Measurements from ENCODE around the gene BTAF1.
"Not testable (repeated sequence)": the region's sequence is repeated elsewhere in the genome, so short reads cannot be mapped to it uniquely, and the experiment has no call there.

The BTAF1 gene

GRCh38 chr10:92024700-92025099 lies 101.1 kb downstream of the BTAF1 start:
- peaks cover 88% of the 10 kb centered on the region for H3K36me3 ChIP-seq (ENCODE audit: control insufficient read depth, insufficient read depth, low read length, severe bottlenecking)
- no peak overlapping the region for H3K9ac ChIP-seq (ENCODE audit: low read length)
- H3K4me1 ChIP-seq (ENCODE audit: control insufficient read depth, insufficient read depth, low read length), result no peaks in the 10 kb centered on the region
- no peaks in the 10 kb centered on the region for H3K9me3 ChIP-seq (ENCODE audit: control insufficient read depth, low read length)
- no peaks in the 10 kb centered on the region for H3K27me3 ChIP-seq (replicated peaks; ENCODE audit: control insufficient read depth, insufficient read depth, low read length)
- no peak for DNase-seq (ENCODE audit: low read depth)
- H3K4me3 ChIP-seq (ENCODE audit: low read length), result no peak overlapping the region

- not testable (repeated sequence) for H3K27me3 ChIP-seq (replicated peaks; ENCODE audit: control insufficient read depth, insufficient read depth, low read length); H3K4me1 ChIP-seq (ENCODE audit: control insufficient read depth, insufficient read depth, low read length); DNase-seq (ENCODE audit: low read depth); H3K4me3 ChIP-seq (ENCODE audit: low read length); H3K9me3 ChIP-seq (ENCODE audit: control insufficient read depth, low read length); H3K9ac ChIP-seq (ENCODE audit: low read length)
- peaks cover 88% of the 10 kb centered on the region for H3K36me3 ChIP-seq (ENCODE audit: control insufficient read depth, insufficient read depth, low read length, severe bottlenecking)
These were observed 101.8 kb downstream of the BTAF1 start for GRCh38 chr10:92025340-92025739.

GRCh38 chr10:92027141-92027540 lies 103.6 kb downstream of the BTAF1 start:
- no peak overlapping the region for H3K9ac ChIP-seq (ENCODE audit: low read length)
- H3K27me3 ChIP-seq (replicated peaks; ENCODE audit: control insufficient read depth, insufficient read depth, low read length), result no peaks in the 10 kb centered on the region
- no peaks in the 10 kb centered on the region for H3K9me3 ChIP-seq (ENCODE audit: control insufficient read depth, low read length)
- DNase-seq (ENCODE audit: low read depth), result no peak
- no peak overlapping the region for H3K4me3 ChIP-seq (ENCODE audit: low read length)
- H3K4me1 ChIP-seq (ENCODE audit: control insufficient read depth, insufficient read depth, low read length), result no peaks in the 10 kb centered on the region
- peaks cover 95% of the 10 kb centered on the region for H3K36me3 ChIP-seq (ENCODE audit: control insufficient read depth, insufficient read depth, low read length, severe bottlenecking)

- H3K4me3 ChIP-seq (ENCODE audit: low read length), result no peak overlapping the region
- H3K9me3 ChIP-seq (ENCODE audit: control insufficient read depth, low read length), result no peaks in the 10 kb centered on the region
- H3K4me1 ChIP-seq (ENCODE audit: control insufficient read depth, insufficient read depth, low read length), result no peaks in the 10 kb centered on the region
- no peaks in the 10 kb centered on the region for H3K27me3 ChIP-seq (replicated peaks; ENCODE audit: control insufficient read depth, insufficient read depth, low read length)
- DNase-seq (ENCODE audit: low read depth), result no peak
- no peak overlapping the region for H3K9ac ChIP-seq (ENCODE audit: low read length)
- H3K36me3 ChIP-seq (ENCODE audit: control insufficient read depth, insufficient read depth, low read length, severe bottlenecking), result peaks cover 70% of the 10 kb centered on the region
These were observed 108.0 kb downstream of the BTAF1 start for GRCh38 chr10:92031580-92031979.

GRCh38 chr10:92033070-92033469 lies 109.5 kb downstream of the BTAF1 start:
- not testable (repeated sequence) for DNase-seq (ENCODE audit: low read depth); H3K9ac ChIP-seq (ENCODE audit: low read length); H3K27me3 ChIP-seq (replicated peaks; ENCODE audit: control insufficient read depth, insufficient read depth, low read length); H3K4me1 ChIP-seq (ENCODE audit: control insufficient read depth, insufficient read depth, low read length); H3K9me3 ChIP-seq (ENCODE audit: control insufficient read depth, low read length); H3K4me3 ChIP-seq (ENCODE audit: low read length)
- H3K36me3 ChIP-seq (ENCODE audit: control insufficient read depth, insufficient read depth, low read length, severe bottlenecking), result peaks cover 62% of the 10 kb centered on the region

- no peaks in the 10 kb centered on the region for H3K27me3 ChIP-seq (replicated peaks; ENCODE audit: control insufficient read depth, insufficient read depth, low read length)
- DNase-seq (ENCODE audit: low read depth), result no peak
- H3K4me3 ChIP-seq (ENCODE audit: low read length), result no peak overlapping the region
- H3K36me3 ChIP-seq (ENCODE audit: control insufficient read depth, insufficient read depth, low read length, severe bottlenecking), result peaks cover 12% of the 10 kb centered on the region
- H3K4me1 ChIP-seq (ENCODE audit: control insufficient read depth, insufficient read depth, low read length), result no peaks in the 10 kb centered on the region
- H3K9me3 ChIP-seq (ENCODE audit: control insufficient read depth, low read length), result no peaks in the 10 kb centered on the region
- H3K9ac ChIP-seq (ENCODE audit: low read length), result no peak overlapping the region
These were observed 115.4 kb downstream of the BTAF1 start for GRCh38 chr10:92038949-92039348.

GRCh38 chr10:92042541-92042940 lies 119.0 kb downstream of the BTAF1 start:
- Histone ChIP-seq H3K9me3 (ENCODE audit: control insufficient read depth, low read length) (no peaks in the 10 kb centered on the region), H3K4me1 (ENCODE audit: control insufficient read depth, insufficient read depth, low read length) (no peaks in the 10 kb centered on the region), H3K27me3 (replicated peaks; ENCODE audit: control insufficient read depth, insufficient read depth, low read length) (no peaks in the 10 kb centered on the region), H3K36me3 (ENCODE audit: control insufficient read depth, insufficient read depth, low read length, severe bottlenecking) (peaks cover 3% of the 10 kb centered on the region), H3K9ac (ENCODE audit: low read length) (no peak overlapping the region), H3K4me3 (ENCODE audit: low read length) (no peak overlapping the region)
- DNase-seq (ENCODE audit: low read depth), result no peak

GRCh38 chr10:92045641-92046106 lies 122.1 kb downstream of the BTAF1 start:
- Histone ChIP-seq H3K4me3 (ENCODE audit: low read length) (no peak overlapping the region), H3K4me1 (ENCODE audit: control insufficient read depth, insufficient read depth, low read length) (no peaks in the 10 kb centered on the region), H3K9me3 (ENCODE audit: control insufficient read depth, low read length) (no peaks in the 10 kb centered on the region), H3K9ac (ENCODE audit: low read length) (no peak overlapping the region), H3K27me3 (replicated peaks; ENCODE audit: control insufficient read depth, insufficient read depth, low read length) (no peaks in the 10 kb centered on the region), H3K36me3 (ENCODE audit: control insufficient read depth, insufficient read depth, low read length, severe bottlenecking) (no peaks in the 10 kb centered on the region)
- no peak for DNase-seq (ENCODE audit: low read depth)

- peak; percentile 23 for DNase-seq (ENCODE audit: low read depth)
These were observed 123.6 kb downstream of the BTAF1 start for GRCh38 chr10:92047215-92047614.

GRCh38 chr10:92052088-92052487 lies 128.5 kb downstream of the BTAF1 start:
- H3K9me3 ChIP-seq (ENCODE audit: control insufficient read depth, low read length), result no peaks in the 10 kb centered on the region
- no peaks in the 10 kb centered on the region for H3K27me3 ChIP-seq (replicated peaks; ENCODE audit: control insufficient read depth, insufficient read depth, low read length)
- no peaks in the 10 kb centered on the region for H3K4me1 ChIP-seq (ENCODE audit: control insufficient read depth, insufficient read depth, low read length)
- no peak for DNase-seq (ENCODE audit: low read depth)
- H3K36me3 ChIP-seq (ENCODE audit: control insufficient read depth, insufficient read depth, low read length, severe bottlenecking), result peaks cover 8% of the 10 kb centered on the region
- no peak overlapping the region for H3K4me3 ChIP-seq (ENCODE audit: low read length)
- H3K9ac ChIP-seq (ENCODE audit: low read length), result no peak overlapping the region

More at GRCh38 chr10:92047215-92047614, 123.6 kb downstream of the BTAF1 start:
- Histone ChIP-seq H3K4me1 (ENCODE audit: control insufficient read depth, insufficient read depth, low read length) (no peaks in the 10 kb centered on the region), H3K9me3 (ENCODE audit: control insufficient read depth, low read length) (no peaks in the 10 kb centered on the region), H3K36me3 (ENCODE audit: control insufficient read depth, insufficient read depth, low read length, severe bottlenecking) (peaks cover 5% of the 10 kb centered on the region), H3K9ac (ENCODE audit: low read length) (no peak overlapping the region), H3K27me3 (replicated peaks; ENCODE audit: control insufficient read depth, insufficient read depth, low read length) (no peaks in the 10 kb centered on the region), H3K4me3 (ENCODE audit: low read length) (no peak overlapping the region)

- Histone ChIP-seq H3K9ac (ENCODE audit: low read length) (no peak overlapping the region), H3K4me3 (ENCODE audit: low read length) (no peak overlapping the region), H3K27me3 (replicated peaks; ENCODE audit: control insufficient read depth, insufficient read depth, low read length) (no peaks in the 10 kb centered on the region), H3K36me3 (ENCODE audit: control insufficient read depth, insufficient read depth, low read length, severe bottlenecking) (peaks cover 8% of the 10 kb centered on the region), H3K9me3 (ENCODE audit: control insufficient read depth, low read length) (no peaks in the 10 kb centered on the region), H3K4me1 (ENCODE audit: control insufficient read depth, insufficient read depth, low read length) (no peaks in the 10 kb centered on the region)
- DNase-seq (ENCODE audit: low read depth), result no peak
These were observed 129.2 kb downstream of the BTAF1 start for GRCh38 chr10:92052741-92053140.

GRCh38 chr10:92054807-92055206 lies 131.2 kb downstream of the BTAF1 start:
- no peaks in the 10 kb centered on the region for H3K27me3 ChIP-seq (replicated peaks; ENCODE audit: control insufficient read depth, insufficient read depth, low read length)
- no peaks in the 10 kb centered on the region for H3K4me1 ChIP-seq (ENCODE audit: control insufficient read depth, insufficient read depth, low read length)
- H3K4me3 ChIP-seq (ENCODE audit: low read length), result no peak overlapping the region
- no peak overlapping the region for H3K9ac ChIP-seq (ENCODE audit: low read length)
- no peaks in the 10 kb centered on the region for H3K9me3 ChIP-seq (ENCODE audit: control insufficient read depth, low read length)
- H3K36me3 ChIP-seq (ENCODE audit: control insufficient read depth, insufficient read depth, low read length, severe bottlenecking), result peaks cover 8% of the 10 kb centered on the region
- no peak for DNase-seq (ENCODE audit: low read depth)

All from adipocyte (in vitro differentiated cells).